Ishikawa (cell line): ENCODE measurements around the gene BTN3A1.

Experiments
- CEBPB ChIP-seq: IDR thresholded peaks from 2 replicates; pipeline ENCODE4 v1.6.1; 2012
- CREB1 ChIP-seq: IDR thresholded peaks from 2 replicates; pipeline ENCODE4 v1.6.1; 2012; ENCODE audit warnings: low read depth
- EGR1 ChIP-seq: IDR thresholded peaks from 2 replicates; pipeline ENCODE4 v1.6.1; 2012
- EP300 ChIP-seq: IDR thresholded peaks from 2 replicates; pipeline ENCODE4 v1.6.1; 2012; ENCODE audit warnings: borderline replicate concordance
- FOXM1 ChIP-seq: IDR thresholded peaks from 2 replicates; pipeline ENCODE4 v1.6.1; 2012; ENCODE audit warnings: low read depth, borderline replicate concordance
- NFIC ChIP-seq: IDR thresholded peaks from 2 replicates; pipeline ENCODE4 v1.6.1; 2012
- RAD21 ChIP-seq: IDR thresholded peaks from 2 replicates; pipeline ENCODE4 v1.6.1; 2012; ENCODE audit warnings: low read depth
- TAF1 ChIP-seq: IDR thresholded peaks from 2 replicates; pipeline ENCODE4 v1.6.1; 2012; ENCODE audit warnings: low read depth, mild to moderate bottlenecking
- TCF12 ChIP-seq: IDR thresholded peaks from 2 replicates; pipeline ENCODE4 v1.6.1; 2012; ENCODE audit warnings: low read depth
- TEAD4 ChIP-seq: IDR thresholded peaks from 2 replicates; pipeline ENCODE4 v1.6.1; 2012
- YY1 ChIP-seq: IDR thresholded peaks from 2 replicates; pipeline ENCODE4 v1.6.1; 2012; ENCODE audit warnings: low read depth
- ZBTB7A ChIP-seq: IDR thresholded peaks from 2 replicates; pipeline ENCODE4 v1.6.1; 2012; ENCODE audit warnings: low read depth
- TF ChIP-seq, protein P1 (sequence below): IDR thresholded peaks from 2 replicates; pipeline ENCODE4 v1.6.1; 2012; ENCODE audit warnings: low read depth, mild to moderate bottlenecking
- TF ChIP-seq, protein P2 (sequence below): IDR thresholded peaks from 2 replicates; pipeline ENCODE4 v1.6.1; 2012
- TF ChIP-seq, protein P3 (sequence below): IDR thresholded peaks from 2 replicates; pipeline ENCODE4 v1.6.1; 2012

The BTN3A1 gene

DNA sequence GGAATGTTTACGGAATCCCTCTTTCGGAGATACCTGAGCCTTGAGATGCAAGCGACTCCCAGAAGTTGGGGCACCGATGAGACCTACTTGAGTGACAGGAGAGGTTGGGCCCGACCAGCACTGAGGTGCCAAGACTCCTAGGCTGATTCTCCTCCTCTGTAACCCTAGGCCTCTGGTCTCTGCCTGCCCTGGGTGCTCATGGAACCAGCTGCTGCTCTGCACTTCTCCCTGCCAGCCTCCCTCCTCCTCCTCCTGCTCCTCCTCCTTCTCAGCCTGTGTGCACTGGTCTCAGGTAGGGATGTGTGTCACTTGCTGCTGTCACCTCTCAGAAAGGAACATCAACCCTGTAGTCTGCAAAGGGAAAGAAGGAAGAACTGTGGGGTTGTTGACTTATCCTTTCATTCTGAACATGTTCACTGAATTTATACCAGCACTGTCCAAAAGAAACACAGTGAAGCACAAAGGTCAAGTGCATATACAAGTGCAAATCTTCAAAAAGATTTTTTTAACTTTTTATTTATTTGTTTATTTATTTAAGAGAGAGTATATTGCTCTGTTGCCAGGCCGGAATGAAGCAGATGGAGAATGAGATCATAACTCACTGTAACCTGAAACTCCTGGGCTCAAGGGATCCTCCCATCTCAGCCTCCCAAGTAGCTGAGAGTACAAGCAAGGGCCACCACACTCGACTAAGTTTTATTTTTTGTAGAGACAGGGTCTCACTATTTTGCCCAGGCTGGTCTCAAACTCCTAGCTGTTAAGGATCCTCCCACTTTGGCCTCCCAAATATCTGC lies 18.3 kb upstream of the BTN3A1 start:
- TF ChIP-seq CEBPB (no peak), CREB1 (no peak), FOXM1 (no peak), TCF12 (no peak), EGR1 (no peak)
- TF ChIP-seq, protein P1, sequence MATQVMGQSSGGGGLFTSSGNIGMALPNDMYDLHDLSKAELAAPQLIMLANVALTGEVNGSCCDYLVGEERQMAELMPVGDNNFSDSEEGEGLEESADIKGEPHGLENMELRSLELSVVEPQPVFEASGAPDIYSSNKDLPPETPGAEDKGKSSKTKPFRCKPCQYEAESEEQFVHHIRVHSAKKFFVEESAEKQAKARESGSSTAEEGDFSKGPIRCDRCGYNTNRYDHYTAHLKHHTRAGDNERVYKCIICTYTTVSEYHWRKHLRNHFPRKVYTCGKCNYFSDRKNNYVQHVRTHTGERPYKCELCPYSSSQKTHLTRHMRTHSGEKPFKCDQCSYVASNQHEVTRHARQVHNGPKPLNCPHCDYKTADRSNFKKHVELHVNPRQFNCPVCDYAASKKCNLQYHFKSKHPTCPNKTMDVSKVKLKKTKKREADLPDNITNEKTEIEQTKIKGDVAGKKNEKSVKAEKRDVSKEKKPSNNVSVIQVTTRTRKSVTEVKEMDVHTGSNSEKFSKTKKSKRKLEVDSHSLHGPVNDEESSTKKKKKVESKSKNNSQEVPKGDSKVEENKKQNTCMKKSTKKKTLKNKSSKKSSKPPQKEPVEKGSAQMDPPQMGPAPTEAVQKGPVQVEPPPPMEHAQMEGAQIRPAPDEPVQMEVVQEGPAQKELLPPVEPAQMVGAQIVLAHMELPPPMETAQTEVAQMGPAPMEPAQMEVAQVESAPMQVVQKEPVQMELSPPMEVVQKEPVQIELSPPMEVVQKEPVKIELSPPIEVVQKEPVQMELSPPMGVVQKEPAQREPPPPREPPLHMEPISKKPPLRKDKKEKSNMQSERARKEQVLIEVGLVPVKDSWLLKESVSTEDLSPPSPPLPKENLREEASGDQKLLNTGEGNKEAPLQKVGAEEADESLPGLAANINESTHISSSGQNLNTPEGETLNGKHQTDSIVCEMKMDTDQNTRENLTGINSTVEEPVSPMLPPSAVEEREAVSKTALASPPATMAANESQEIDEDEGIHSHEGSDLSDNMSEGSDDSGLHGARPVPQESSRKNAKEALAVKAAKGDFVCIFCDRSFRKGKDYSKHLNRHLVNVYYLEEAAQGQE = no peak

DNA sequence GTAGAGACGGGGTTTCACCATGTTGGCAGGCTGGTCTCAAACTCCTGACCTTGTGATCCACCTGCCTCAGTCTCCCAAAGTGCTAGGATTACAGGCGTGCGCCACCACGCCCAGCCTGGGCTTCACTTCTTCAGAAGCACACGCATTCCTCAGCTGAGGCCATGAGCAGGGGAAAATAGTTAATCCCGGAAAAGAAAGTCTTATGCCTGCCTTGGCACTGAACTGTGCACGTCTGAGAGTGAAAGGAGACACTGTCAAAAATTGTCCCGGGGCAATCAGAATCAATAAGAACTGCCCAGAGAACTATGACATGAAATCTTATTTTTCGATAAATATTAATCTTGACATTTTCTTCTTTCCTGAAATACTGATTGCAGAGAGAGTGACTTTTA lies 16.3 kb upstream of the BTN3A1 start:
- TF ChIP-seq, protein P1 = no peak
- TF ChIP-seq TCF12 (no peak), YY1 (no peak), EP300 (no peak), NFIC (no peak), ZBTB7A (no peak), CREB1 (no peak), EGR1 (no peak), CEBPB (no peak), TEAD4 (no peak), RAD21 (no peak)
- TF ChIP-seq, protein P2, sequence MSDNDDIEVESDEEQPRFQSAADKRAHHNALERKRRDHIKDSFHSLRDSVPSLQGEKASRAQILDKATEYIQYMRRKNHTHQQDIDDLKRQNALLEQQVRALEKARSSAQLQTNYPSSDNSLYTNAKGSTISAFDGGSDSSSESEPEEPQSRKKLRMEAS = no peak

DNA sequence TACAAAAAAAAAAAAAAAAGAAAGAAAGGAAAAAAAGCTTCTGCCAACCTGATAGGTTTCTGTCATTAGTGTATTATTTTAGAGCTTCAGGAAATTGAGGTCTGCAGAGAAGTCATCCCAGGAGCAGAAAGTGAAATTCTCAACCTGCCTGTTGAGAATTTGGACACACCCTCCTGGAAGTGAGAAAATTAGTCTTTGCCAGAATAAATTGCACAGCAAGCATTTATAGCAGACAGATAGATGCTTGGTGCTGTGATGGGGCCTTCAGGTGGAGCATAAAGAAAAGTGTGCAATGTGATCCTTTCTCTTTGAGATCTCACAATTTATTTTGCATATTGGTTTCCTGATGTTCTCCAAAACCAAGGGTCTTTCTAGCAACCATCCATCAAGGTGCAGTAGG lies 14.5 kb upstream of the BTN3A1 start:
- TF ChIP-seq TAF1 = no peak
- TF ChIP-seq EP300 = no peak
- TF ChIP-seq NFIC = no peak
- TF ChIP-seq, protein P3, sequence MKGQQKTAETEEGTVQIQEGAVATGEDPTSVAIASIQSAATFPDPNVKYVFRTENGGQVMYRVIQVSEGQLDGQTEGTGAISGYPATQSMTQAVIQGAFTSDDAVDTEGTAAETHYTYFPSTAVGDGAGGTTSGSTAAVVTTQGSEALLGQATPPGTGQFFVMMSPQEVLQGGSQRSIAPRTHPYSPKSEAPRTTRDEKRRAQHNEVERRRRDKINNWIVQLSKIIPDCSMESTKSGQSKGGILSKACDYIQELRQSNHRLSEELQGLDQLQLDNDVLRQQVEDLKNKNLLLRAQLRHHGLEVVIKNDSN = no peak
- no peak for TF ChIP-seq CEBPB
- TF ChIP-seq TEAD4 = no peak
- no peak for TF ChIP-seq FOXM1
- no peak for TF ChIP-seq CREB1
- TF ChIP-seq, protein P1 = no peak
- no peak for TF ChIP-seq YY1
- TF ChIP-seq, protein P2 = no peak

DNA sequence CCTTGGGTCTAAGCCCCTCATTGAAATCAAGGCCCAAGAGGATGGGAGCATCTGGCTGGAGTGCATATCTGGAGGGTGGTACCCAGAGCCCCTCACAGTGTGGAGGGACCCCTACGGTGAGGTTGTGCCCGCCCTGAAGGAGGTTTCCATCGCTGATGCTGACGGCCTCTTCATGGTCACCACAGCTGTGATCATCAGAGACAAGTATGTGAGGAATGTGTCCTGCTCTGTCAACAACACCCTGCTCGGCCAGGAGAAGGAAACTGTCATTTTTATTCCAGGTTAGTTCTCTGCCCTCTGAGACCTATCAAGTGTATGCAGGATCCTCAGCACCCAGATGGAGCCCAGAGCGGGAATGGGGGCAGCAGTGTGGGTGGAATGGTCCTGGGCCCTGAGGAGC lies 14.1 kb upstream of the BTN3A1 start:
- TF ChIP-seq, protein P3 = no peak
- TF ChIP-seq EP300 (no peak), YY1 (no peak), TCF12 (no peak), TEAD4 (no peak), CEBPB (no peak), EGR1 (no peak), FOXM1 (no peak), RAD21 (no peak), TAF1 (no peak)

DNA sequence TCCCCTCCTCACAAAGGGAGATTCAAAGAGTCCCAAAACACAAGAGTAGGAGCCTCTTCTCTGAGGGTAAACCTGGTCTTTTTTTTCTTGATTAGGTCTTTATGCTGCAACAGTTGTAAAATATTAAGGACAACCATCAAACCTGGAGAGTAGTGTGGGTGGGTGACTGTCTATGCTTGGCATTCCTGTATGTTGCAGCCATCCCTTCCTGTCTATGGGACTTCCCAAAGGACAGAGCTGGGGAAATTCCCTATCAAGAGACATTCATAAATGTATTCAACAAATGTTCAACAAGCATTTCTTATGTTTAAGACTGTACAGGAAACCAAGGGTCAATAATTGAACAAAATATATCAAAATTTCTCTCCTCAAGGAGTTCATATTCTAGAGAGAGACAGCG lies 13.6 kb upstream of the BTN3A1 start:
- TF ChIP-seq RAD21 (no peak), FOXM1 (no peak), TEAD4 (no peak), EP300 (no peak), YY1 (no peak), EGR1 (no peak), TAF1 (no peak), TCF12 (no peak), ZBTB7A (no peak), CEBPB (no peak), CREB1 (no peak), NFIC (no peak)
- TF ChIP-seq, protein P3 = no peak
- TF ChIP-seq, protein P1 = no peak
- TF ChIP-seq, protein P2 = no peak
